HEK293T (cell line): Measurements from ENCODE around the gene SLC35E2B.

Experiments used
- ARNT ChIP-seq: fragments of 450-650 bp; IDR thresholded peaks from 2 replicates; pipeline ENCODE4 v1.6.1; 2017; ENCODE audit warnings: mild to moderate bottlenecking
- FOXA1 ChIP-seq: fragments of 450-650 bp; IDR thresholded peaks from 2 replicates; pipeline ENCODE4 v1.6.1; 2016; ENCODE audit warnings: mild to moderate bottlenecking
- FOXK2 ChIP-seq: fragments of 450-650 bp; IDR thresholded peaks from 2 replicates; pipeline ENCODE4 v1.6.1; 2016; ENCODE audit warnings: mild to moderate bottlenecking
- LEF1 ChIP-seq: fragments of 450-650 bp; IDR thresholded peaks from 2 replicates; pipeline ENCODE4 v1.6.1; 2017; ENCODE audit warnings: mild to moderate bottlenecking, borderline replicate concordance
- PKNOX1 ChIP-seq: fragments of 450-650 bp; IDR thresholded peaks from 2 replicates; pipeline ENCODE4 v1.6.1; 2016
- SP1 ChIP-seq: fragments of 450-650 bp; IDR thresholded peaks from 2 replicates; pipeline ENCODE4 v1.6.1; 2017
- SUZ12 ChIP-seq: fragments of 450-650 bp; IDR thresholded peaks from 2 replicates; pipeline ENCODE4 v1.6.1; 2016; ENCODE audit warnings: mild to moderate bottlenecking
- TARDBP ChIP-seq: fragments of 450-650 bp; IDR thresholded peaks from 2 replicates; pipeline ENCODE4 v1.6.1; 2016
- ZNF384 ChIP-seq: fragments of 450-650 bp; IDR thresholded peaks from 2 replicates; pipeline ENCODE4 v1.6.1; 2016

GRCh38 chr1:1623631-1624442, 68.8 kb downstream of the SLC35E2B start:
- TF ChIP-seq FOXA1 (no peak), FOXK2 (no peak), SUZ12 (no peak), ARNT (no peak), PKNOX1 (no peak), SP1 (no peak), ZNF384 (no peak), TARDBP (no peak), LEF1 (no peak)
